Measurements from ENCODE around the gene TOMM20L. TPM values are rescaled to one million over a fixed set of nuclear protein-coding genes. Genes with fewer than 3 reads are reported as not detected.

The TOMM20L gene
- total and polyA plus RNA-seq, 2 of the 13 experiments (the other 11 are each of a cell fraction or from before 2014, with no cell fraction given) = 0.46 TPM; not detected in 1

DNA sequence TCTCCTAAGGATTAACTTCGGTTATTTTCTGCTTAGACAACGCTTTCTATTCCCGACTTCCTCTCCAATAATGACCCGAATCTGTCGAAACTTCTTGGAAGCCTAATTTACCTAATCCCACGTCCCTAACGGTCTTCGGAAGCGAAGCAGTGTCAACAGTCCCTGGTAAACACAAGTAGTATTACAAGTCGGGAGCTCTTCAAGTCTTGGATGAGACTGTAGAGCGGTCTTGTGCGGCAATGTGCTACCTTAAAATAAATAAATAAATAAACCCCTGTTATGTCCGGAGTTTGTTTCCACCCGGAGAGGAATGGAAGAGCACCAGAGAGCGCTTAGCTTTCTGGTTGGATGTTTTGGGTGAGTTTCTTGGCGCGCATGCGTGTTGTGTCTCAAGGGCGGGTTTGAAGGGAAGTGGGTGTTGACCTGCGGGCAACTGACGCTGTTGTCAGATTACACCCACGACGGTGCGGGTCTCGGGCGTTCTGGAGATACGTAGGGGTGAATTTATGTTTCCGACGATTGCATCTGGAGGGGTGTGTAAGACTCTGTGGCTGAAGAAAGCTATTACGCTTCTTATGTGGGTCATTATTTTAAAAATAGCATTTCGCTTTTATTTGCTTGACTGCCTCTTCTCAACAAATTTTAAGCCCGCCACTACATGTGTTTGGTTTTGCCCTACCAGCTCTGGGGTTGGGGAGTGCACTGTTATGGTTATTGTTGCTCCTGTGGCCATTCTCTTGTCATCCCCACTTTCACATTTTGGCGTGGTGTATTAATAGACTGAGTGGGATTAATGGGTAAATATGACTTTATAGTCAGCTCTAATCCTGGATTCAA, 31.8 kb downstream of the TOMM20L start, which contains the start of the genes KIAA0586 and TIMM9 (continued):
- 0 out of 2 replicates have a peak, but pooled peaks have one; percentile 48 for TF ChIP-seq ZSCAN9 (CRISPR knock-in tag; IDR thresholded peaks at IDR 0.05; ENCODE audit: borderline replicate concordance)
- no peak for TF ChIP-seq ESRRA (CRISPR knock-in tag; IDR thresholded peaks at IDR 0.05; ENCODE audit: low read depth)
- TF ChIP-seq, protein P1, sequence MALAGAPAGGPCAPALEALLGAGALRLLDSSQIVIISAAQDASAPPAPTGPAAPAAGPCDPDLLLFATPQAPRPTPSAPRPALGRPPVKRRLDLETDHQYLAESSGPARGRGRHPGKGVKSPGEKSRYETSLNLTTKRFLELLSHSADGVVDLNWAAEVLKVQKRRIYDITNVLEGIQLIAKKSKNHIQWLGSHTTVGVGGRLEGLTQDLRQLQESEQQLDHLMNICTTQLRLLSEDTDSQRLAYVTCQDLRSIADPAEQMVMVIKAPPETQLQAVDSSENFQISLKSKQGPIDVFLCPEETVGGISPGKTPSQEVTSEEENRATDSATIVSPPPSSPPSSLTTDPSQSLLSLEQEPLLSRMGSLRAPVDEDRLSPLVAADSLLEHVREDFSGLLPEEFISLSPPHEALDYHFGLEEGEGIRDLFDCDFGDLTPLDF (CRISPR knock-in tag; IDR thresholded peaks at IDR 0.05) = no peak
- no peak; the same call in 1 of the 2 replicates for TF ChIP-seq BRCA1 (CRISPR knock-in tag; IDR thresholded peaks at IDR 0.05)
- no peak for TF ChIP-seq SNRNP70 (IDR thresholded peaks at IDR 0.05; ENCODE audit: low read depth, low read length)
- peak; percentile 99 for TF ChIP-seq ZMYM3 (CRISPR knock-in tag; IDR thresholded peaks at IDR 0.05)
- no peak for TF ChIP-seq ZNF383 (CRISPR knock-in tag; IDR thresholded peaks at IDR 0.05; ENCODE audit: borderline replicate concordance)
- TF ChIP-seq, protein P2, sequence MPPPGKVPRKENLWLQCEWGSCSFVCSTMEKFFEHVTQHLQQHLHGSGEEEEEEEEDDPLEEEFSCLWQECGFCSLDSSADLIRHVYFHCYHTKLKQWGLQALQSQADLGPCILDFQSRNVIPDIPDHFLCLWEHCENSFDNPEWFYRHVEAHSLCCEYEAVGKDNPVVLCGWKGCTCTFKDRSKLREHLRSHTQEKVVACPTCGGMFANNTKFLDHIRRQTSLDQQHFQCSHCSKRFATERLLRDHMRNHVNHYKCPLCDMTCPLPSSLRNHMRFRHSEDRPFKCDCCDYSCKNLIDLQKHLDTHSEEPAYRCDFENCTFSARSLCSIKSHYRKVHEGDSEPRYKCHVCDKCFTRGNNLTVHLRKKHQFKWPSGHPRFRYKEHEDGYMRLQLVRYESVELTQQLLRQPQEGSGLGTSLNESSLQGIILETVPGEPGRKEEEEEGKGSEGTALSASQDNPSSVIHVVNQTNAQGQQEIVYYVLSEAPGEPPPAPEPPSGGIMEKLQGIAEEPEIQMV (CRISPR knock-in tag; IDR thresholded peaks at IDR 0.05; ENCODE audit: low read depth) = no peak
- TF ChIP-seq MEIS1 (CRISPR knock-in tag; IDR thresholded peaks at IDR 0.05; ENCODE audit: borderline replicate concordance) = no peak; the same call in 1 of the 2 replicates
- peak; percentile 4; the same call in 1 of the 2 replicates for TF ChIP-seq MYC (CRISPR knock-in tag; IDR thresholded peaks at IDR 0.05; ENCODE audit: borderline replicate concordance)
- TF ChIP-seq ZNF264 (CRISPR knock-in tag; IDR thresholded peaks at IDR 0.05) = no peak
- TF ChIP-seq, protein P3, sequence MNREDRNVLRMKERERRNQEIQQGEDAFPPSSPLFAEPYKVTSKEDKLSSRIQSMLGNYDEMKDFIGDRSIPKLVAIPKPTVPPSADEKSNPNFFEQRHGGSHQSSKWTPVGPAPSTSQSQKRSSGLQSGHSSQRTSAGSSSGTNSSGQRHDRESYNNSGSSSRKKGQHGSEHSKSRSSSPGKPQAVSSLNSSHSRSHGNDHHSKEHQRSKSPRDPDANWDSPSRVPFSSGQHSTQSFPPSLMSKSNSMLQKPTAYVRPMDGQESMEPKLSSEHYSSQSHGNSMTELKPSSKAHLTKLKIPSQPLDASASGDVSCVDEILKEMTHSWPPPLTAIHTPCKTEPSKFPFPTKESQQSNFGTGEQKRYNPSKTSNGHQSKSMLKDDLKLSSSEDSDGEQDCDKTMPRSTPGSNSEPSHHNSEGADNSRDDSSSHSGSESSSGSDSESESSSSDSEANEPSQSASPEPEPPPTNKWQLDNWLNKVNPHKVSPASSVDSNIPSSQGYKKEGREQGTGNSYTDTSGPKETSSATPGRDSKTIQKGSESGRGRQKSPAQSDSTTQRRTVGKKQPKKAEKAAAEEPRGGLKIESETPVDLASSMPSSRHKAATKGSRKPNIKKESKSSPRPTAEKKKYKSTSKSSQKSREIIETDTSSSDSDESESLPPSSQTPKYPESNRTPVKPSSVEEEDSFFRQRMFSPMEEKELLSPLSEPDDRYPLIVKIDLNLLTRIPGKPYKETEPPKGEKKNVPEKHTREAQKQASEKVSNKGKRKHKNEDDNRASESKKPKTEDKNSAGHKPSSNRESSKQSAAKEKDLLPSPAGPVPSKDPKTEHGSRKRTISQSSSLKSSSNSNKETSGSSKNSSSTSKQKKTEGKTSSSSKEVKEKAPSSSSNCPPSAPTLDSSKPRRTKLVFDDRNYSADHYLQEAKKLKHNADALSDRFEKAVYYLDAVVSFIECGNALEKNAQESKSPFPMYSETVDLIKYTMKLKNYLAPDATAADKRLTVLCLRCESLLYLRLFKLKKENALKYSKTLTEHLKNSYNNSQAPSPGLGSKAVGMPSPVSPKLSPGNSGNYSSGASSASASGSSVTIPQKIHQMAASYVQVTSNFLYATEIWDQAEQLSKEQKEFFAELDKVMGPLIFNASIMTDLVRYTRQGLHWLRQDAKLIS (CRISPR knock-in tag; IDR thresholded peaks at IDR 0.05) = no peak
- TF ChIP-seq FOSL1 (CRISPR knock-in tag; IDR thresholded peaks at IDR 0.05; ENCODE audit: borderline replicate concordance) = no peak
- TF ChIP-seq SRSF9 (IDR thresholded peaks at IDR 0.05; ENCODE audit: borderline replicate concordance, insufficient read depth, low read depth, low read length, poor library complexity, severe bottlenecking) = no peak
- 0 out of 2 replicates have a peak, but pooled peaks have one; percentile 23 for TF ChIP-seq CBFB (CRISPR knock-in tag; IDR thresholded peaks at IDR 0.05)
- TF ChIP-seq ZNF792 (CRISPR knock-in tag; IDR thresholded peaks at IDR 0.05) = peak; percentile 66; the same call in 1 of the 2 replicates
- no peak for TF ChIP-seq AKAP8 (CRISPR knock-in tag; IDR thresholded peaks at IDR 0.05)
- no peak for TF ChIP-seq KAT2B (IDR thresholded peaks at IDR 0.05; ENCODE audit: borderline replicate concordance, low read depth, low read length)
- no peak for TF ChIP-seq GLMP (CRISPR knock-in tag; IDR thresholded peaks at IDR 0.05; ENCODE audit: borderline replicate concordance)
- peak; percentile 83 for TF ChIP-seq NFYC (CRISPR knock-in tag; IDR thresholded peaks at IDR 0.05)
- no peak for TF ChIP-seq PCBP1 (IDR thresholded peaks at IDR 0.05; ENCODE audit: borderline replicate concordance, low read depth, low read length)

All from HepG2 (cell line).